Limb (tissue), 2 donors: ENCODE data around the gene BAIAP2.
A peak's percentile ranks its signal among the peaks of the same experiment; 100 is the strongest.

Source experiments
- DNase-seq, 2 donors: peaks; one replicate each; pipeline ENCODE4 v3.0.0-alpha.2; 2016; ENCODE audit errors: extremely low spot score in 2 of 2

BAIAP2 gene

DNA sequence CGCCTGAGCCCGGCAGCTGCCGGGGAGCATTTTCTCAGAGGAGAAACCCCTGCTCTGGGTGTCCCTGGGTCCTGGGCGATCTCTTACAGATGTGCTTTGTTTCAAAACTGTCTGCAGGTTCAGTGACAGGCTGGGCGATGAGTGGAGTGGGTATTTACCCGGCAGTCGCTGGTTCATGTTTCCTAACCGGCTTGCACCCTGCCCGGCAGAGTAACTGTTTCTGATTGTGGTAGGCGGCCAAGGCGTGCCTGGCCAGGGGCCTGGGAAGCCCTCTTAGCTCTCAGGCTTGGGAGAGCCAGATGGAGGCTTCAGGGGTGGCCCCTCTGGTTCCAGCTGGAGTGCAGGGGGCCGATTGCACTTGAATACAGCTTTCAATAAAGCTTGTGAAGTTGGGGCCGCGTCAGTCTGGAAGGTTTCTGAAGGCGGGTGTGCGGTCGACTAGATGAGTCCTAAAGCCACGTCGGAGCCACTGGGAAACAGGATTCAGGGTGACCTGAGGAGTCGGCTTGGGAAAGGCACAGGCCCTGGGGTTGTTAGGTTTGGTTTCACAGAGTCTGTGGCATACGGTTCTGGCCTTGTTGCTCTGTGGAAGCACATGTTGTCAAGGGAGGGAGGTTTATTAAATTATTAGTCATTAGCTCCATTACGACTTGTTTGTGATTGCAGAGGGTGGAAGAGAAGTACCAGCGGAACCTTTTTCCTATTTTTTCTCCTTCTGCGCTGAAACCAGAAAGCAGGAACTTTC is 1.4 kb downstream of the BAIAP2 start:
- no peak for DNase-seq

DNA sequence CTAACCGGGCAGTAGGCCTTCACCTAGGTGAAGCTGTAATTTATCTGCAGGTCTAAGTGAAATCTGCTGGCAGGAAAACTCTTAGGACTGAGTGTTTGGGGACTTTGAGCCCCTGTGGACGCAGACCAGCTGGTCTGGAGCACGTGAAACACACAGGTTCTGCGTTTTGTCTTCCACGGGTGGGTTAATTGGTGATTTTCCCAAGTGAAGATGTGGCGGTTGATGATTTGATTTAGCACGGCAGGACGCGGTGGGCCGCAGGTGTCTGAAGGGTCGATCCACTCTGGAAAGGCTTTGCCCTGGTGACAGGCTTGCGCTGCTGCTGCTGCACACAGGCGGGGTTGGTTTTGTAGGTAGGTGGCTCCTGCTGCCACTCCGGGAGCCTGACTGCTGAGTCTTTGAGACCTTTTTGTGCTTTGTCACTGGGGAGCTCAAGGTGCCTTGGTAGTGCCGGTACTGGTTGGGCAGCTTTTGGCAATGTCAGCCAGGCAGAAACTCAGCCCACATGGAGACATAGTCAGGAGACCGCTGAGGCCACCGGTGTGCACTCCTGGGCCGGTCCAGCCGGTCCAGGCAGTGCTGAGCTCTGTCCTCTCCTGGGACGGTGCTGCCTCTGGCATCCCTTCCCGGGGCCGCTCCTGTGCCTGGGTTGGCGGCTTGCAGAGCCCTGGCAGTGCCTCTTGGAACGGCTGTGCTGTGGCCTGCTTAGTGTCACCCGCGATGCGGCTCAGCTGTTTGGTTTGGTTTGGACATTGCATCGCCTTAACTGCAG is 2.3 kb downstream of the BAIAP2 start:
- DNase-seq = no peak

GRCh38 chr17:81037798-81038733 is 3.1 kb downstream of the BAIAP2 start:
- no peak for DNase-seq

DNA sequence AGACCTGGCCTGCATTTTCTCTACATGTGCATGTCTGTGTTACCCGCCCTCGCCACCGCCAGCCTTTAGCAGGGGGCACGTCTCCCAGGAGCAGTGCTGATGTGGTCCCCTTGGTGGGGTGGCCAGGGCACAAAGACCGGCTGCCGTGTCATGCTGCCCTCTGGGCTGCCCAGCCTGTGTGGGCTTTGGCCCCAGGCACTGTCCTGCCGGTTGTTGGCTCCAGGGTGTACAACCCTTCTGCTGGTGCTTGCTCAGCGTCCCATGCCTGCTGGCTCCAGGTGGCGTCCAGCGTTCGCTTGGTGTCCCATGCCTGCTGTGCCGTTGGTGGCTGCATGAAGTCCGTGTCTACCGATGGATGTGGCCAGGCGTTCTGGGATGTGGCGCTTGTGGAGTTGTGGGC is 4.1 kb downstream of the BAIAP2 start:
- DNase-seq = no peak

- DNase-seq = no peak
Measured at GRCh38 chr17:81039854-81040758, 5.2 kb downstream of the BAIAP2 start.

GRCh38 chr17:81040791-81041337 is 5.9 kb downstream of the BAIAP2 start:
- DNase-seq = no peak

DNA sequence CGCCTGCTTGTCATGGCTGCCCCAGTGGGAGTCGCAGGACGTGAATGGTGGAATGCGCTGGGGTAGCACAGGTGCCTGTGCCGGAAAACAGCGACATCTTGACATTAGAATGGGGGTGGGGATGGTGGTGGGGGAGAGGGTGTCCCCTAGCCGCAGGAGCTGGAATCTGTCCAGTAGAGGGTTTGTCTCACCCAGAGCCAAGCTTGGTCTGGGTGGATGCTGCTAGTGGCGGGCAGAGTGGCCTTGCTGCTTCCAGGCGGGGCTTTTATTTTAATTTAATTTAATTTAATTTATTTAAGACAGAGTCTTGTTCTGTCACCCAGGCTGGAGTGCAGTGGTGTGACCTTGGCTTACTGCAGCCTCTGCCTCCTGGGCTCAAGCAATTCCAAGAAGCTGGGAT is 7.7 kb downstream of the BAIAP2 start:
- no peak for DNase-seq

DNA sequence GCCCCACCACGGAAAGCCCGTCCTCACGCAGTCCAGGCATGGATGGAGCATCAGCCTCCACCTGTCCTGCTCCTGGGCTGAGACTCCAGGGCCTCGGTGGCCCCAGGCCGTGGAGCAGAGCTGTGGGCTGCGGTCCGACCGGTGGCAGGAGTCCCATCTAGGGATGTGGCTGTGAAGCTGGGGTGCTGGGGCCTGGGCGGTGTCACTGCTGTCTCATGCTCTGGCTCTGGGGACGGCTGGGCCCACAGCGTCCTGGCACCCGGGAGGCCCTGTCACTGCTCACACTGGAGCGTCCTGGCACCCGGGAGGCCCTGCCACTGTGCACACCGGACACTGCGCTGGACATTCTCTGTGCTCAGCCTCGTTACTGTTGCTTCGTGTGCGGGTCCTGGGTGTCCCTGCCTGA is 8.4 kb downstream of the BAIAP2 start:
- DNase-seq = no peak

DNA sequence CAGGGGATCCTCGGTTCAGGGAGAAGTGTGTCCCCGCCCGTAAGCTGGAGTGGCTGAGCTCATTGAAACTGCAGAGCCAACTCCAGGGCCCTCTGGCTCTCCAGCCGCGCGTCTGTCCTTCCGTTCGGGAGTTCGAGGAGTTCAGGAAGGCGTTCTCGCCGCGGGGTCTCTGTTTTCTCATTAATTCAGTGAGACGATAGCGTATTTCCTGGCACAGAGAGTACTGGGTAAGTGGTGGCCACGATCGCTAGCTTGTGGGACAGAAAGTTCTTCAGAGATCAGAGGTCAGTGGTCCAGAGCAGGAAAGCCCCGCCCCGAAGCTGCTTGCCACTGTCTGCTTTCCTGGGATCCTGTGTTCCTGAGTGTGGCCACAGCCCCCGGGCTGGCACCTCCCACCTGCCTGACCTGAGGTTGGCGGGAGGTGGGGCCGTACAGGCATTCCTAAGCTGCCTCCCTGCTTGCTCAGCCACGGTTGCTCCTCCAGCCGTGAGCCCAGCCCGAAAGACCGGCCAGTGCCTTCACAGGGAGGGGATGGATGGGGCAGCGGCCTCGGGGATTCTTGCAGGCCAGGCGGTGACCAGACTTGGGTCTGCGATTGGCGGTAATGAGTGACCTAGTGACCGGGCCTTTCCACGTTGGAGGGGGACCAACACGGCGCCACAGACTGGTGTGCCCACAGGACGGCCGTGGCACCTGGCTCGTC is 8.9 kb downstream of the BAIAP2 start:
- DNase-seq = no peak

- no peak for DNase-seq
Measured at GRCh38 chr17:81044428-81044763, 9.4 kb downstream of the BAIAP2 start.

- peak; percentile 69 to 75 for DNase-seq
Measured at GRCh38 chr17:81044764-81045589, 10.0 kb downstream of the BAIAP2 start.

- no peak for DNase-seq
Measured at GRCh38 chr17:81045590-81046095, 10.7 kb downstream of the BAIAP2 start.

DNA sequence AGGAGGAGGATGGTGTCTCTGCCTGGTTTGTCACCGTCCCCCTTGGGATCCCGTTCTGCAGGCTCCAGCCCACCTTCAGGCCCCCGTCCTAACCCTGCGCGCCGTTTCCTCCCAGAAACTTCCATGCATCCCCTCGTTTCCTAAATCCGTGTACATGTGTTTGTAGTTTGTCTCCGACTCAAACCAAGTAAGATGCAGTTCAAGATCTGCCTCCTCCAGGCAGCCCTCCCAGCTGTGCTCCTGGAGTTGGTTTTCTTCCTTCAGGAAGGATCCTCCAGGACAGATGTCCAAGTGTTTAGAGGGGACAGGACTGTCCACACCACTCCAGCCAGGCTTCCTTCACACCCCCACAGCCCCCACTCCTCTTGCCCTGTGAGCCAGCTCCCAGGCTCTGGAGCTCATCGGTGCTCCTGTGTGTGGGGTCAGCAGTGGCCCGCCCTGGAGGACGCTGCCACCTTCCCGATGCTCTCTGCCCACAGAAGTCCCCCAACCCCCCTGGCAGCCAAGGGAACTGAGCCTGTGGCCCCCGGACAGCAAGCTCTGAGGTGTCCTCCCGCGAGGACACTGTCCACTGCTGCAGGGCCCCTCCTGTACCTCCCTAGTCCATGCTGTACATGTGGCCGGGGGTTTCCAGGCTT is 11.3 kb downstream of the BAIAP2 start:
- DNase-seq = no peak

GRCh38 chr17:81046770-81047359 is 11.9 kb downstream of the BAIAP2 start:
- DNase-seq = no peak

DNA sequence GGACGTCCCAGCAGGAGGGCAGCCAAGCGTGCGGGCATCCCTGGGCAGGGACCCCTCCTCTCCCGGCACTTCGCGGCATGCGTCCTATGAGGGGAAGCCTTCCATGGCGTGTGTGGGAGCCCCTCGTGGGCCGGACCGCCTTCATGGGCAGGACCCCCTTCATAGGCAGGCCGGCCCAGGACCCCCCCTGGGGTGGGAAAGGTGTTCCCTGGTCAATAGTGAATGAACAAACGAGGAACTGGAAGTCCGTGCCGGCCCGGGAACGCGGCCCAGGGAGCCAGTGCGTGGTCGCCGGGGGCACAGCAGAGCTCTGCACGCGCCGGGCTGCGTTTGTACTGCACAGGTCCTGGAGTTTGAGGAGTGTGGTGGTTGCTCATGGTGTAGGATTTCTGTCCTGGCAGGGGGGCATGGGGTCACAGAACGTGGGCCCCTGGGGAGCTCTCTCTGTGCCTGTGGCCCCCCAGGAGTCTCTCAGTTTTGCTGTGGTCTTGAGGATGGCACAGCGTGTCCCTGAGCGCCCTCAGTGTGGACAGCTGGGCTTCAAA is 13.9 kb downstream of the BAIAP2 start:
- DNase-seq = no peak

DNA sequence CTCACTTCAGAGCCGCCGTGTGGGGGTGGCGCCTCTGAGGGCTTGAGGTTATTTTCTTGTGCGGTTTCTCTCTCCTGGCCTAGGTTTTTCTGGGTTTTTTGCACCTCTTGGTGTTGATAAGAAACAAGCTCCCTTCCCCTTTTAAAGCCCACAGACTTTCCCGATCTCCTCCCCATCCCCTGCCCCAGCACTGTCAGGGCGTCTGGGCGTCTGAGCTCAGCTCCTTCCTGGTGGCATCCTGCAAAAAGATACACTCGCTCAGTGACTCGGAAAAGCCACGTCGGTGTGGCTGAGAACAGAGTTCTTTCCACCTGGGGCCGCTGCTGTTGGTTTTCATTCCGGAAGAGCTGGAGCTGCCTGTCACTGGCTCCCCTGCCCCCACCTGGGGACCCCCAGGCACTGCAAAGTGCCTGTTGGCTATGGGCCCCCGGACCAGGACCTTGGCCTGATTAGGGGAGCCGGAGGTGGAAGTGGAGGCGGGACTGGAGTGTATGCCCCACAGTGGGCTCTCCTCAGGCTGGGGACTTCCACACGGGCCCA is 14.5 kb downstream of the BAIAP2 start:
- DNase-seq = no peak

- no peak for DNase-seq
Measured at GRCh38 chr17:81049973-81050551, 15.1 kb downstream of the BAIAP2 start.
